HuH-7 (cell line): ENCODE results near the gene FAM187B.
A peak's percentile ranks its signal among the peaks of the same experiment; 100 is the strongest.

Experiments used
- DNase-seq: peaks from one replicate; pipeline ENCODE4 v3.0.0; 2011; ENCODE audit warnings: low spot score

FAM187B gene

DNA sequence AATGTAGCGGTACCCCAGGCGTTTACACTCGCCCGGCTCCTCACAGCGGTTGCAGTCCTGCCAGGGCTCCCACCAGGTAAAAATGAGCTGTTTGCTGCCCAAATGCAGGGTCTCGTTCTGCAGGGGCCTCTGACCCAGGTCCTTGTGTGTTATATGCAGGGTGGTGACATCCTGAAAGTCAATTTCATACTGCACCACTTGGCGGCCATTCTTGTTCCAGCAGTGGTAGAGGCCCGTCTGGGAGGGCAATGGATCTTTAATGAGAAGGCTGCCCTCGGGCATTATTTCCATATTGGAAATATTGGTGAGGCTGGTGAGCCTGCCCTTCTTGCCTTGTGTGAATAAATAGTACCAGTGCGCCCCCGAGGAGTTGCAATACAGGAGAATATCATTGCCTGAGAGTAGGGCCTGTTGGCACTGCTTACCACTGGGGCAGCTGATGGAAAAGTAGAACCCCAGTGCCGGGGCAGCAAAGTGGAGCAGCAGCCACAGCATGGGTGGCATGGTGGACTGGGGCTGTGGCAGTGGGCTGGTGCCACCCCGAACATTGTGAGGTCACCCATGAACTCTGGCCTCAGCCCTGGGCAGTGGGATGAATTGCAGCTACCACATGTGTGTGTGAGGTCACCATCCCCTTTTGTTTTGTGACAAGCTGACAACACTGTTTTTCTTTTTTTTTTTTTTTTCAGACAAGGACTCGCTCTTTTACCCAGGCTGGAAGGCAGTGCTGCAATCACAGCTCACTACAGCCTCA lies at the start of gene FAM187B:
Gene FAM187B (minus strand): TSS at position 563 of the 754 bp plus-strand sequence. CDS start 59 bp downstream, at position 504.
- DNase-seq: no peak

- no peak for DNase-seq
These were observed 48.3 kb upstream of the FAM187B start for GRCh38 chr19:35276706-35277281.

- no peak for DNase-seq
These were observed 45.8 kb upstream of the FAM187B start for GRCh38 chr19:35274323-35274722.

DNA sequence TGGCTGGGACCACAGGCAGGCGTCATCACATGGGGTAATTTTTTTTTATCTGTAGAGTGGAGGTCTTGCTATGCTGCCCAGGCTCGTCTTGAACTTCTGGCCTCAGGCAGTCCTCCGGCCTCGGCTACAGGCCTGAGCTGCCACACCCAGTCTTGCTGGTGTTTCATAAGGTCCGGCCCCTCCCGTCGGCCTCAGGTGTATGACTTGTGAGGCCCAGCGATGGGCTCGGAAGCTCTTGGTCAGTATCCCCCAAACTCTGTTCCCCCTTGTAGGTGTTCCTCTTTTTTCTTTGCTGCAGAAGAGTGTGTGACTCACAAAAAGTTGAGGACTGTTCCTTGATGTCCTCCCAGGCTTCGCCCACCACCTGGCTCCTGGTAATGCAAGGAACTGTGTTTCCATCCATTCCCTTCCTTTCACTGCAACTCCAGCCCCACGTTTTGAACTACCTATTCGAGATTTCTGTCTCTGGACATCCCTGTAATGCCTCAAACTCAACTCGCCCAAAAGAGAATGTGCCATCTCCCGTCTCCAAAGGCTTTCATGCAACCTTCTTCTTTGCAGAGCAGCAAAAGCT lies 45.2 kb upstream of the FAM187B start:
- DNase-seq: no peak

DNA sequence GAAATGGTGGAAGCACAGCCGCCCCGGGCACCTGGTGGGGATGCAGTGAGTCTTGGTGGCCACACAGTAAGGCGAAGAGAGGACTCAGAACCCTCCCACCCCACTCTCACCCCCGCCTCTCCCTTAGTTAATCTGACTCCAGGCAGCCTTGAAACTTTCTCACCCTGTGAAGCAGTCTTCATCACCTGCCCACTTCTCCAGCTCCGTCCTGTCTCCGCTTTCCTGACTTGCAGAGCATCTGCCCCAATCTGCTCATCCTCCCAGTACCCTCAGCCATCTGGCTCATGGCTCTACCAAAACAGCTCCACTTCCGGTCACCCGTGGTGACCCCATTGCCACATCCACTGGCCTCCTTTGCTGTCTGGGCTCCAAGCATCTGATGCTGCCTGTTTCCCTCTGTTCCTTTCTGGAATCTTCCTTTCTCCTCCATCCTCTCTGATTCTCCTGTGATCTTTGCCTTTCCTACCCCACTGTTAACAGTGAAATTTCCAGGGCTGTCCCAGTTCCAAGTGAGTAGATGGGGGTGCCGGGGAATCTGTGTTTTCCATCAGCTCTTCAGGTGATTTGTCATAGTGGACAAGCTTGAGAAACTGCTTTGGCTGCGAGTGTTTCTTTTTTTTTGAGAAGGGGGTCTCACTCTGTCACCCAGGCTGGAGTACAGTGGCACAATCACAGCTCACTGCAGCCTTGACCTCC lies 44.6 kb upstream of the FAM187B start:
- no peak for DNase-seq

- DNase-seq: no peak
These were observed 43.7 kb upstream of the FAM187B start for GRCh38 chr19:35272122-35272719.

- no peak for DNase-seq
These were observed 43.0 kb upstream of the FAM187B start for GRCh38 chr19:35271546-35271945.

DNA sequence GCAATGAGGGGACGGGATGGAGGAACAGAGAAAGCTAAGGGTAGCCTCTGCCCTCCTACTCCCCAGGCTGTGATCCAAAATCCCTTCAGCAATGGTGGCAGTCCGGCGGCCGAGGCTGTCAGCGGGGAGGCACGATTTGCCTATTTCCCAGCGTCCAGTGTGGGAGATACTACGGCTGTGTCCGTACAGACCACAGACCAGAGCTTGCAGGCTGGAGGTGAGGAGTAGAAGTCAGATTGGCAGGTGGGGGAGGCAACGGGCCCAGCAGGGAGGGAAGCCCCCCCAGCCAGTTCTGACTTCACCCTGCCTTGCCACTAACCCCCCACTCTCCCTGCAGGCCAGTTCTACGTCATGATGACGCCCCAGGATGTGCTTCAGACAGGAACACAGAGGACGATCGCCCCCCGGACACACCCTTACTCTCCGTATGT lies 41.9 kb upstream of the FAM187B start:
- no peak for DNase-seq

- DNase-seq: peak; percentile 92
These were observed 41.0 kb upstream of the FAM187B start for GRCh38 chr19:35269438-35270117.

GRCh38 chr19:35268536-35269437 lies 40.2 kb upstream of the FAM187B start, which contains the start of gene USF2:
Gene USF2 (plus strand): TSS chr19:35268962. CDS start chr19:35269102, 140 bp downstream.
- peak; percentile 89 for DNase-seq

GRCh38 chr19:35267818-35268535 lies 39.4 kb upstream of the FAM187B start:
- peak; percentile 99 for DNase-seq

DNA sequence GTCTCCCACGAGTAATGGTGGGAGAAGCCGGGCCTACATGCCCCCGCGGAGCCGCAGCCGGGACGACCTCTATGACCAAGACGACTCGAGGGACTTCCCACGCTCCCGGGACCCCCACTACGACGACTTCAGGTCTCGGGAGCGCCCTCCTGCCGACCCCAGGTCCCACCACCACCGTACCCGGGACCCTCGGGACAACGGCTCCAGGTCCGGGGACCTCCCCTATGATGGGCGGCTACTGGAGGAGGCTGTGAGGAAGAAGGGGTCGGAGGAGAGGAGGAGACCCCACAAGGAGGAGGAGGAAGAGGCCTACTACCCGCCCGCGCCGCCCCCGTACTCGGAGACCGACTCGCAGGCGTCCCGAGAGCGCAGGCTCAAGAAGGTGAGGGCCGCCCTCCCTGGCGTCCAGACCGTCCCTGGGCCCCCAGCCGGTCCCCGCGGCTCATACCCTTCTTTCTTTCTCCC lies 38.8 kb upstream of the FAM187B start:
- peak; percentile 40 for DNase-seq

DNA sequence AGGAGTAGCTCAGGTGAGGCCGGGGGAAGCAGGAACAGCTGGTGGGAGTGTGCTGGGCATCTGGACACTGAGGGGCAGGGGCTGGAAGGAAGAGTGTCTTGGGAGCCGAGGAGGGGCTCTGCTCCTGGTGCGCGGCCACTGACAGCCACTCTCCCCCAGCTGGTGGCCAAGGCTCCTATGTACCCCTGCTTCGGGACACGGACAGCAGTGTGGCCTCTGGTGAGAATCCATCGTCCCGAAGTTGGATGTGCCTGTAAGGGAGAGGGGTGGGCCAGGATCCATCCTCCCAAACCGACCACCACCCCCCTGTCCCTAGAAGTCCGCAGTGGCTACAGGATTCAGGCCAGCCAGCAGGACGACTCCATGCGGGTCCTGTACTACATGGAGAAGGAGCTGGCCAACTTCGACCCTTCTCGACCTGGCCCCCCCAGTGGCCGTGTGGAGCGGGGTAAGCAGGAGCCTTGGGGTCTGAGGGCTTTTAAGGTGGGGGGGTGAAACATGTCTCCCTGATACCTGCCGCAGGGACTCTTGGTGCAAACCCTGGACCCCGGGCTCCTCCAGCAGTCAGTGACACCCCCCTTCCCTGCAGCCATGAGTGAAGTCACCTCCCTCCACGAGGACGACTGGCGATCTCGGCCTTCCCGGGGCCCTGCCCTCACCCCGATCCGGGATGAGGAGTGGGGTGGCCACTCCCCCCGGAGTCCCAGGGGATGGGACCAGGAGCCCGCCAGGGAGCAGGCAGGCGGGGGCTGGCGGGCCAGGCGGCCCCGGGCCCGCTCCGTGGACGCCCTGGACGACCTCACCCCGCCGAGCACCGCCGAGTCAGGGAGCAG lies 38.2 kb upstream of the FAM187B start:
- no peak for DNase-seq

DNA sequence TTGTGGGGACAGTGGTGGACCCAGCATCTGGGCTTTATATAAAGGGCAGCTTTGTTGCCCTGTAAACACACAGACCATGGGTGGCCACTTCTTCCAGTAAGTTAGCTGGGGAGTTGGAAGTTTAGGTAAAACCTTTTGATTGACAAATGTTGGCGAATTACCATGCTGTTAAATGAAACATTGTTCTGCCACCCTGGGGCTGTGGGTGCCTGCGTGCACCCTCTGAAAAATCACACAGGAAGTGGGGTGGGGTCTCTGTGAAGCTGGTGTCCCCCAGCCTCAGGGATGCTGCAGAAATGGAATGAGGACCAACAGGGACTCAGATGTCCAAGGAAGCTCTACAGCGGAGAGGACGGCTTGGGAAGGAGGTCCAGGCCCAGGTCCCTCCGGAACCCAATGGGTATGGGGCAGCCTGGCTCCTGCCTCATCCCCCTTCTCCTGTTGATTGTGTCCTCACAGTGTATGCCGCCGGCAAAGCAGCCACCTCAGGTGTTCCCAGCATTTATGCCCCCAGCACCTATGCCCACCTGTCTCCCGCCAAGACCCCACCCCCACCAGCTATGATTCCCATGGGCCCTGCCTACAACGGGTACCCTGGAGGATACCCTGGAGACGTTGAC lies 37.5 kb upstream of the FAM187B start:
- no peak for DNase-seq

DNA sequence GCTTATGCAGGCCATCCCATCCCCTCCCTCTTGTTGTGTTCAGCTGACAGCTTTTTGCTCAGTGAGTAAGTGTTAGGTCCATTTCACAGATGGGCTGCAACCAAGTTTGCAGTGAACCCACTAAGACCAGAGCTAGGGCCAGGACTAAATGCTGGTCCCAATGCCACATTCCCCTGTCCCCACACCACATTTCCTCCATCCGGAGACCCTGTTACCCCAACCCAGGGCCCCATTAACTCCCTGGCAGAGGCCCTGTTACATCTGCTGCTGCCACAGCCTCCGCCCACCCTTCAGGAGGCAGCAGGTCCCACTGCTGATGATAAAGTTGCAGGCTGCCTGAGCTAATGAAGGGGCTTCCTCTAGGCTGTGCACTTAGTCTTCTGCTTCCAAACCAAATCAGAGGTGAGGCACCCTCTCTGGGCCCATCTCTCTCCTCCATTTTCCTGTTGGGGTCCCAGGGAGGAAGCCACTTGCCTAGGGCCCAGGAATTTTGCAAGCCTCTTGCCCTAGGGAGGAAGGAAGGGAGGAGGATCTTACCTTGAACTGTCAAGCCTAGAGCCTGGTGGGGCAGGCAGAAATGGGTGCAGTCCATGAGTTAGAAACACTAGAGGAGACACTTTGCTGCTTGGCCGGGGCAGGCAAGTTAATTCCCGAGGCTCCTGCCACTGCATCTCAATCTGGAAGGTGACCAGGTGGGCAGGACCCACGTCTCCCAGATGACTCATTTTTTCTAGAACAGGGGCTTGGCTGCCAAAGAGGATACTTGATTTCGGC lies 36.8 kb upstream of the FAM187B start:
- DNase-seq: no peak

DNA sequence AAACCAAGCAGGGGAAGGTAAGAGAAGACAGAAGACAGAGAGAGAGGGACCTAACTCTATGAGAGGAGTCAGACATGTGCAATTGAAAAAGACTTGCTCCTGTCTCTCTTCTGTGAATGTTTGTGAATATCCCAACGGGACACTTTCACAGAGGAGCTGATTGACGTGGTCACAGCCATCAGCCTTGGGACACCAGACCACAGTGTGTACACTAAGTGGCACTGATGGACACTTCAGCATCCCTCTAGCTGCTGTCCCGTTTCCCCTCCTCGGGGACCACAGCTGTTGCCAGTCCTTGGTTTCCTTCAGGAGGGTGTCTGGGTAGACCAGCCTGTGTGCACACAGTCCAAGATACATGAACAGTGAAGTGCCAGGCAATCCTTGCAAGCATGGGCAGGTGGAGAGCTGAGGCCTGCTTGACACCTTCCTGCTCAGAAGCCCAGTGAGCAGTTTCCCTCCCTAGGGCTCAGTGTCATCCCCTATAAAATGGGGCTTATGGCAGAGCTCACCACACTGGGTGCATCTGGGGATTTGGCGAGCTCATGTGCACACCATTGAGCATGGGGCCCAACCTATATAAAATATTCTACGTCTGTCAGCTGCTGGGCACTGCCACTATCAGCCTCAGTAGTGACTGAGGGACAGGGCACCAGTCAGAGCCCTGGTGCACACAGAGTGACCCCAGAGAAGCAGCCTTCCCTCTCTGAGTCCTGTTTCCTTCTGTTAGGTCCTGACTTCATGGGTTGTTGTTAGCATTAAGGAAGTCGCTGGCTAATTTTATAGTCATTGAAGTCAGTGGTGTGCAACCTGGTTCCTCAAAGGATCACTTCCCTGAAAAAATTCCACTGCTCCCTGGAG lies 36.0 kb upstream of the FAM187B start:
- no peak for DNase-seq
